ENCODE measurements around the gene DIO1. TPM values are rescaled to one million over a fixed set of nuclear protein-coding genes. Genes with fewer than 3 reads are reported as not detected.
A peak's percentile ranks its signal among the peaks of the same experiment; 100 is the strongest.

The DIO1 gene
- total RNA-seq, 1 donor from 2014 or later: not detected

GRCh38 chr1:53951697-53952096 is 57.7 kb downstream of the DIO1 start:
- no peak overlapping the region for H3K4me3 Mint-ChIP-seq (ENCODE audit: unreplicated experiment)
- no peaks in the 10 kb centered on the region for H3K9me3 Mint-ChIP-seq (ENCODE audit: low read depth)
- no peaks in the 10 kb centered on the region for H3K27me3 Mint-ChIP-seq (ENCODE audit: low read depth)
- H3K27ac Mint-ChIP-seq (ENCODE audit: unreplicated experiment): no peak overlapping the region
- peaks cover 42% of the 10 kb centered on the region for H3K4me1 Mint-ChIP-seq (ENCODE audit: low read depth)
- DNase-seq (ENCODE audit: low spot score): no peak
- peaks cover 5% of the 10 kb centered on the region for H3K36me3 Mint-ChIP-seq (ENCODE audit: low read depth)
- TF ChIP-seq, protein P1, sequence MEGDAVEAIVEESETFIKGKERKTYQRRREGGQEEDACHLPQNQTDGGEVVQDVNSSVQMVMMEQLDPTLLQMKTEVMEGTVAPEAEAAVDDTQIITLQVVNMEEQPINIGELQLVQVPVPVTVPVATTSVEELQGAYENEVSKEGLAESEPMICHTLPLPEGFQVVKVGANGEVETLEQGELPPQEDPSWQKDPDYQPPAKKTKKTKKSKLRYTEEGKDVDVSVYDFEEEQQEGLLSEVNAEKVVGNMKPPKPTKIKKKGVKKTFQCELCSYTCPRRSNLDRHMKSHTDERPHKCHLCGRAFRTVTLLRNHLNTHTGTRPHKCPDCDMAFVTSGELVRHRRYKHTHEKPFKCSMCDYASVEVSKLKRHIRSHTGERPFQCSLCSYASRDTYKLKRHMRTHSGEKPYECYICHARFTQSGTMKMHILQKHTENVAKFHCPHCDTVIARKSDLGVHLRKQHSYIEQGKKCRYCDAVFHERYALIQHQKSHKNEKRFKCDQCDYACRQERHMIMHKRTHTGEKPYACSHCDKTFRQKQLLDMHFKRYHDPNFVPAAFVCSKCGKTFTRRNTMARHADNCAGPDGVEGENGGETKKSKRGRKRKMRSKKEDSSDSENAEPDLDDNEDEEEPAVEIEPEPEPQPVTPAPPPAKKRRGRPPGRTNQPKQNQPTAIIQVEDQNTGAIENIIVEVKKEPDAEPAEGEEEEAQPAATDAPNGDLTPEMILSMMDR (IDR thresholded peaks at IDR 0.05): no peak

GRCh38 chr1:53954128-53954527 is 60.1 kb downstream of the DIO1 start:
- Mint-ChIP-seq H3K27ac (ENCODE audit: unreplicated experiment) (no peak overlapping the region), H3K36me3 (ENCODE audit: low read depth) (peaks cover 10% of the 10 kb centered on the region), H3K27me3 (ENCODE audit: low read depth) (no peaks in the 10 kb centered on the region), H3K4me3 (ENCODE audit: unreplicated experiment) (no peak overlapping the region), H3K9me3 (ENCODE audit: low read depth) (no peaks in the 10 kb centered on the region), H3K4me1 (ENCODE audit: low read depth) (peaks cover 26% of the 10 kb centered on the region)
- TF ChIP-seq, protein P1 (IDR thresholded peaks at IDR 0.05): no peak
- no peak for DNase-seq (ENCODE audit: low spot score)

- H3K27ac Mint-ChIP-seq (ENCODE audit: unreplicated experiment): peak overlapping the region; percentile 79
- H3K36me3 Mint-ChIP-seq (ENCODE audit: low read depth): peaks cover 14% of the 10 kb centered on the region
- H3K4me3 Mint-ChIP-seq (ENCODE audit: unreplicated experiment): no peak overlapping the region
- TF ChIP-seq, protein P1 (IDR thresholded peaks at IDR 0.05): no peak
- DNase-seq (ENCODE audit: low spot score): no peak
- peaks cover 16% of the 10 kb centered on the region for H3K4me1 Mint-ChIP-seq (ENCODE audit: low read depth)
- no peaks in the 10 kb centered on the region for H3K27me3 Mint-ChIP-seq (ENCODE audit: low read depth)
- H3K9me3 Mint-ChIP-seq (ENCODE audit: low read depth): no peaks in the 10 kb centered on the region
Observed at GRCh38 chr1:53956308-53957168, 62.6 kb downstream of the DIO1 start.

DNA sequence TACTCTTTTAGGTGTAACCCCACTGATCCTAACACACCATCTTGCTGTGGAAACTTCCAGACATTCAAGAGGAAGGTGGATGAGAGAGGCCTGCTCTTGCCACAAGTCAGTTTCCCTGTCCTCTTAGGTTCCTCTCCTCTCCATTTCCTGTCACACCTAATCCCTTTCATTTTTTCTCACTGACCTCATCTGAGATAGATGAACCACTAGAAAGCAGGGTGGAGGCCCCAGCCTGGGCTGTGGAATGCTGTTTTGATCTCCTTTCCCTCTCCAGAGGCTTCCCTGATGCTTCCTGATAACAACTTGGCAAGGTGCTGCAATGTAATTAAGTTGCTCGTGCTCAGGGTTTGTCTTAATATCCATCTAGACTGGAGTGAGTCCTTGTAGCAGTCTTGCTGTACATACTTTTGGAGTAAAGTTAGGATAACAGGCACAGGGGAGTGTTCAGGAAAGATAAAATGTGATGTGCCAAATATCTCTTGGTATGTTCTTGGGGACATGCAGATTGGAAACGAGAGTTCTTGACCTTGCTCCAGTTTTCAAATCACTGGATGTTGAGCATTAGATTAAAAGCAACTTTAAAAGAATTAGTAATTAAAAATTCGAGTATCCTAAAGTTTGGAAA is 63.3 kb downstream of the DIO1 start:
- Mint-ChIP-seq H3K27ac (ENCODE audit: unreplicated experiment) (peak overlapping the region; percentile 79), H3K4me3 (ENCODE audit: unreplicated experiment) (no peak overlapping the region), H3K9me3 (ENCODE audit: low read depth) (no peaks in the 10 kb centered on the region), H3K4me1 (ENCODE audit: low read depth) (peaks cover 16% of the 10 kb centered on the region), H3K27me3 (ENCODE audit: low read depth) (no peaks in the 10 kb centered on the region), H3K36me3 (ENCODE audit: low read depth) (peaks cover 18% of the 10 kb centered on the region)
- TF ChIP-seq, protein P1 (IDR thresholded peaks at IDR 0.05): no peak
- no peak for DNase-seq (ENCODE audit: low spot score)

GRCh38 chr1:53959664-53960250 is 65.8 kb downstream of the DIO1 start:
- peaks cover 20% of the 10 kb centered on the region for H3K4me1 Mint-ChIP-seq (ENCODE audit: low read depth)
- TF ChIP-seq, protein P1 (IDR thresholded peaks at IDR 0.05): peak; percentile 75
- no peaks in the 10 kb centered on the region for H3K27me3 Mint-ChIP-seq (ENCODE audit: low read depth)
- DNase-seq (ENCODE audit: low spot score): no peak
- H3K4me3 Mint-ChIP-seq (ENCODE audit: unreplicated experiment): no peak overlapping the region
- H3K36me3 Mint-ChIP-seq (ENCODE audit: low read depth): peaks cover 25% of the 10 kb centered on the region
- no peaks in the 10 kb centered on the region for H3K9me3 Mint-ChIP-seq (ENCODE audit: low read depth)
- no peak overlapping the region for H3K27ac Mint-ChIP-seq (ENCODE audit: unreplicated experiment)
